ENCODE measurements around the gene FHDC1.

- no peak for TF ChIP-seq CTCF (IDR thresholded peaks at IDR 0.05)
- no peak for TF ChIP-seq POLR2A (IDR thresholded peaks at IDR 0.05)
Measured at GRCh38 chr4:153018031-153018430, 81.9 kb downstream of the FHDC1 start.

Data from body of pancreas (tissue), 4 donors.